OCI-LY3 (cell line): Measurements from ENCODE around the gene PTBP1.

Source experiments
- H2AFZ ChIP-seq: fragments of 200-600, 300-600 bp; shearing (Covaris generic); 2 replicates; pipeline ENCODE4 v1.6.0; 2014; ENCODE audit warnings: antibody characterized with exemption, low read depth, low read length
- H3K27ac ChIP-seq: fragments of 200-600, 300-600 bp; sonication (generic); 2 replicates; pipeline ENCODE4 v1.5.1; 2014; ENCODE audit warnings: mild to moderate bottlenecking, low read length, moderate library complexity, mixed read lengths
- H3K27me3 ChIP-seq: fragments of 200-600, 300-600 bp; sonication (generic); 2 replicates; pipeline ENCODE4 v1.6.1; 2014; ENCODE audit warnings: low read depth, low read length, mixed read lengths
- H3K36me3 ChIP-seq: fragments of 200-600, 300-600 bp; sonication (generic); replicated peaks from 2 replicates; pipeline ENCODE3; 2014; ENCODE audit warnings: low read depth, low read length, mixed read lengths
- H3K4me1 ChIP-seq: fragments of 300-600, 200-600 bp; sonication (generic); 2 replicates; pipeline ENCODE4 v1.6.1; 2014; ENCODE audit warnings: low read length, mixed read lengths
- H3K4me2 ChIP-seq: fragments of 200-600, 300-600 bp; sonication (generic); 2 replicates; pipeline ENCODE4 v1.6.1; 2014; ENCODE audit warnings: low read length, mixed read lengths
- H3K4me3 ChIP-seq: fragments of 300-600, 200-600 bp; sonication (generic); 2 replicates; pipeline ENCODE4 v1.5.1; 2014; ENCODE audit warnings: antibody characterized with exemption, mild to moderate bottlenecking, low read length, moderate library complexity
- H3K79me2 ChIP-seq: fragments of 300-600, 200-600 bp; shearing (Covaris generic); 2 replicates; pipeline ENCODE4 v1.6.1; 2014; ENCODE audit warnings: mild to moderate bottlenecking, low read length, mixed read lengths
- H3K9ac ChIP-seq: fragments of 300-600, 200-600 bp; shearing (Covaris generic); 2 replicates; pipeline ENCODE4 v1.6.0; 2014; ENCODE audit warnings: mild to moderate bottlenecking, low read length, moderate library complexity
- H3K9me3 ChIP-seq: fragments of 200-600, 300-600 bp; shearing (Covaris generic); 2 replicates; pipeline ENCODE4 v1.6.1; 2014; ENCODE audit warnings: low read length, mixed read lengths; ENCODE audit not compliant: insufficient read depth
- H4K20me1 ChIP-seq: fragments of 200-600, 300-600 bp; sonication (generic); 2 replicates; pipeline ENCODE4 v1.6.1; 2016; ENCODE audit warnings: low read length, mixed read lengths; ENCODE audit not compliant: insufficient read depth
- CTCF ChIP-seq: fragments of 200-600, 300-600 bp; sonication (generic); IDR thresholded peaks from 2 replicates; pipeline ENCODE4 v1.5.1; 2014; ENCODE audit warnings: antibody characterized with exemption, low read length, low read depth
- EZH2phosphoT487 ChIP-seq: fragments of 200-600 bp; shearing (Covaris generic); IDR thresholded peaks from 2 replicates; pipeline ENCODE4 v1.6.1; 2018; ENCODE audit warnings: antibody characterized with exemption, mixed run types, low read depth

The PTBP1 gene

GRCh38 chr19:804419-805165 lies 7.3 kb downstream of the PTBP1 start:
- no peak for TF ChIP-seq CTCF
- TF ChIP-seq EZH2phosphoT487, result no peak
- Histone ChIP-seq H3K27ac (no peak overlapping the region), H3K4me3 (no peak overlapping the region), H3K79me2 (peaks cover 96% of the 10 kb centered on the region), H4K20me1 (peaks cover 97% of the 10 kb centered on the region), H3K4me1 (peaks cover 4% of the 10 kb centered on the region), H2AFZ (no peak overlapping the region), H3K9ac (no peak overlapping the region), H3K27me3 (no peaks in the 10 kb centered on the region), H3K9me3 (no peaks in the 10 kb centered on the region), H3K4me2 (no peak overlapping the region), H3K36me3 (peaks cover 92% of the 10 kb centered on the region)

- H3K36me3 ChIP-seq, result peaks cover 95% of the 10 kb centered on the region
- H3K27ac ChIP-seq, result no peak overlapping the region
- peaks cover 2% of the 10 kb centered on the region; the same call in 1 of the 2 replicates for H3K4me1 ChIP-seq
- no peak overlapping the region for H3K9ac ChIP-seq
- no peaks in the 10 kb centered on the region for H3K27me3 ChIP-seq
- TF ChIP-seq EZH2phosphoT487 (no peak), CTCF (0 out of 2 replicates have a peak, but pooled peaks have one; percentile 12)
- H2AFZ ChIP-seq, result no peak overlapping the region
- peaks cover 94% of the 10 kb centered on the region for H3K79me2 ChIP-seq
- H3K9me3 ChIP-seq, result no peaks in the 10 kb centered on the region
- no peak overlapping the region for H3K4me3 ChIP-seq
- H4K20me1 ChIP-seq, result peaks cover 97% of the 10 kb centered on the region
- H3K4me2 ChIP-seq, result no peak overlapping the region
These were observed 7.9 kb downstream of the PTBP1 start for GRCh38 chr19:805166-805551.

- Histone ChIP-seq H3K27me3 (no peaks in the 10 kb centered on the region), H3K4me3 (no peak overlapping the region), H3K36me3 (peaks cover 96% of the 10 kb centered on the region), H3K4me2 (no peak overlapping the region), H3K9ac (no peak overlapping the region), H3K27ac (no peak overlapping the region), H4K20me1 (peaks cover 97% of the 10 kb centered on the region), H2AFZ (no peak overlapping the region), H3K9me3 (no peaks in the 10 kb centered on the region), H3K4me1 (no peaks in the 10 kb centered on the region), H3K79me2 (peaks cover 86% of the 10 kb centered on the region)
- no peak for TF ChIP-seq EZH2phosphoT487
- TF ChIP-seq CTCF, result no peak
These were observed 8.6 kb downstream of the PTBP1 start for GRCh38 chr19:805600-806550.
